Measurements from ENCODE around the gene GSTK1. TPM values are rescaled to one million over a fixed set of nuclear protein-coding genes. Genes with fewer than 3 reads are reported as not detected.

The GSTK1 gene
- total and polyA plus RNA-seq, 11 donors, result 123 to 349 (median 278) TPM

- Histone ChIP-seq H3K4me1 (no peaks in the 10 kb centered on the region), H3K27me3 (no peaks in the 10 kb centered on the region), H3K4me3 (no peak overlapping the region), H3K36me3 (peaks cover 0 to 62% (median 40%) of the 10 kb centered on the region in 9 donors), H3K9me3 (no peaks in the 10 kb centered on the region), H3K27ac (no peak overlapping the region)
- intact Hi-C loops (cut with DNase I), result no loop called here
- WGBS, 4 donors, result 83 to 97% (median 89%) methylated on average over 1 of the region's 1 CpG
- ATAC-seq (no peak), DNase-seq (no peak)
- TF ChIP-seq CTCF (IDR thresholded peaks at IDR 0.05) (no peak), POLR2A (IDR thresholded peaks at IDR 0.05) (no peak)
Observed at GRCh38 chr7:143271240-143271639, 8.0 kb downstream of the GSTK1 start.

DNA sequence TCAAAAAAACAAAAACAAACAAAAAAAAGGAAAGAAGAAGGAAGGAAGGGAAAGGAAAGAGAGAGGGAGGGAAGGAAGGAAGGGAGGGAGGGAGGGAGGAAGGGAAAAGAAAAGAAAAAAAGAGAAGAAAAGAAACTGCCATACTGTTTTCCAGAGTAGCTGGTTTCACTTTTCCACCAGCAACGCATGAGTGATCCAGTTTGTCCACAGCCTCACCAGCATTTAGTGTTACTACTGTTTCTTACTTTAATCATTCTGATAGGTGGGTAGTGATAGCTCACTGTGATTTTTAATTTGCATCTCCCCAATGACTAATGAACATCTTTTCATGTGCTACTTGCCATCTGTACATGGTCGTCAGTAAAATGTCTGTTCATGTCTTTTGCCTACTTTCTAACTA lies 9.6 kb downstream of the GSTK1 start:
- H3K27me3 ChIP-seq, result no peaks in the 10 kb centered on the region
- no peak overlapping the region for H3K4me3 ChIP-seq
- ATAC-seq, result no peak
- TF ChIP-seq CTCF (IDR thresholded peaks at IDR 0.05) (no peak), POLR2A (IDR thresholded peaks at IDR 0.05) (no peak)
- H3K4me1 ChIP-seq, result no peaks in the 10 kb centered on the region
- intact Hi-C loops (cut with DNase I), result no loop called here
- H3K36me3 ChIP-seq, result peaks cover 0 to 46% (median 26%) of the 10 kb centered on the region in 9 donors
- WGBS, 4 donors, result 94 to 97% (median 95%) methylated on average over 2 of the region's 2 CpGs
- no peaks in the 10 kb centered on the region for H3K9me3 ChIP-seq
- no peak overlapping the region for H3K27ac ChIP-seq
- DNase-seq, result no peak

GRCh38 chr7:143279186-143280098 lies 16.2 kb downstream of the GSTK1 start:
- Histone ChIP-seq H3K36me3 (no peaks in the 10 kb centered on the region), H3K4me3 (peak overlapping the region in 6 of 12 donors; percentile 7 to 29 (median 19)), H3K9me3 (no peaks in the 10 kb centered on the region), H3K27ac (peak overlapping the region; percentile 35 to 81 (median 56)), H3K4me1 (peaks cover 0 to 38% (median 18%) of the 10 kb centered on the region in 12 donors), H3K27me3 (no peaks in the 10 kb centered on the region)
- peak; percentile 28 to 81 (median 62) for ATAC-seq
- TF ChIP-seq CTCF (IDR thresholded peaks at IDR 0.05), result no peak
- intact Hi-C loops (cut with DNase I), result loop anchor here in 2 of 10 donors (10.0 kb wide), 1 partner anchor 105 kb away; the partner anchor contains the start of gene ZYX (in 2 of the 2)
- no peak for DNase-seq
- 46 to 57% (median 53%) methylated on average over 8 of the region's 8 CpGs for WGBS, 4 donors

DNA sequence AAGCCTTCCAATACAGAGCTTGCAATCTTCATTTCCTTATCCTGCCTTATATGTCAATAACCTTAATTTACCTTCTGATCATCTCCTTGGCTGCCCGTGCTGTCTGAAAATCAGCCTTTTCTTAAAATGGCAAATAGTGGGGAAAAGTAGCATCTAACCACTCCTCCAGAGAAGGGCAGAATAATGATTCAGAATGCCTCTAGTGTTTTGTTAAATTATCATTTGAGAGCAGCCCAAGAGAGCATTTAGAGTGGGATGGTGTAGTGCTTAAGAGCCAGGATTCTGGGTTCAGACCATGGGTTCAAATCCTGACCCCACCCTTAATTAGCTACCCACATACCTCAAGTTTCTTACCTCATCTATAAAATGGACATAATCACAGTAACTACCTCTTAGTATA lies 16.9 kb downstream of the GSTK1 start:
- DNase-seq (no peak), ATAC-seq (no peak)
- H3K27ac ChIP-seq, result peak overlapping the region in 11 of 12 donors; percentile 35 to 81 (median 57)
- peak overlapping the region in 5 of 12 donors; percentile 15 to 29 (median 21) for H3K4me3 ChIP-seq
- intact Hi-C loops (cut with DNase I), result loop anchor here in 2 of 10 donors (10.0 kb wide), 1 partner anchor 105 kb away; the partner anchor contains the start of gene ZYX (in 2 of the 2)
- H3K9me3 ChIP-seq, result no peaks in the 10 kb centered on the region
- WGBS, 4 donors, result 48 to 63% (median 59%) methylated on average over 1 of the region's 1 CpG
- H3K4me1 ChIP-seq, result peaks cover 0 to 39% (median 19%) of the 10 kb centered on the region in 12 donors
- TF ChIP-seq POLR2A (IDR thresholded peaks at IDR 0.05), result no peak
- TF ChIP-seq CTCF (IDR thresholded peaks at IDR 0.05), result no peak
- no peaks in the 10 kb centered on the region for H3K27me3 ChIP-seq
- H3K36me3 ChIP-seq, result no peaks in the 10 kb centered on the region

Measured in heart left ventricle (tissue), 16 donors.